ENCODE measurements around the gene TRIM62. TPM values are rescaled to one million over a fixed set of nuclear protein-coding genes. Genes with fewer than 3 reads are reported as not detected.

Gene TRIM62
- total and polyA plus RNA-seq, 2 experiments from 2014 or later: 2.9 to 18.9 TPM

- TF ChIP-seq, protein P1, sequence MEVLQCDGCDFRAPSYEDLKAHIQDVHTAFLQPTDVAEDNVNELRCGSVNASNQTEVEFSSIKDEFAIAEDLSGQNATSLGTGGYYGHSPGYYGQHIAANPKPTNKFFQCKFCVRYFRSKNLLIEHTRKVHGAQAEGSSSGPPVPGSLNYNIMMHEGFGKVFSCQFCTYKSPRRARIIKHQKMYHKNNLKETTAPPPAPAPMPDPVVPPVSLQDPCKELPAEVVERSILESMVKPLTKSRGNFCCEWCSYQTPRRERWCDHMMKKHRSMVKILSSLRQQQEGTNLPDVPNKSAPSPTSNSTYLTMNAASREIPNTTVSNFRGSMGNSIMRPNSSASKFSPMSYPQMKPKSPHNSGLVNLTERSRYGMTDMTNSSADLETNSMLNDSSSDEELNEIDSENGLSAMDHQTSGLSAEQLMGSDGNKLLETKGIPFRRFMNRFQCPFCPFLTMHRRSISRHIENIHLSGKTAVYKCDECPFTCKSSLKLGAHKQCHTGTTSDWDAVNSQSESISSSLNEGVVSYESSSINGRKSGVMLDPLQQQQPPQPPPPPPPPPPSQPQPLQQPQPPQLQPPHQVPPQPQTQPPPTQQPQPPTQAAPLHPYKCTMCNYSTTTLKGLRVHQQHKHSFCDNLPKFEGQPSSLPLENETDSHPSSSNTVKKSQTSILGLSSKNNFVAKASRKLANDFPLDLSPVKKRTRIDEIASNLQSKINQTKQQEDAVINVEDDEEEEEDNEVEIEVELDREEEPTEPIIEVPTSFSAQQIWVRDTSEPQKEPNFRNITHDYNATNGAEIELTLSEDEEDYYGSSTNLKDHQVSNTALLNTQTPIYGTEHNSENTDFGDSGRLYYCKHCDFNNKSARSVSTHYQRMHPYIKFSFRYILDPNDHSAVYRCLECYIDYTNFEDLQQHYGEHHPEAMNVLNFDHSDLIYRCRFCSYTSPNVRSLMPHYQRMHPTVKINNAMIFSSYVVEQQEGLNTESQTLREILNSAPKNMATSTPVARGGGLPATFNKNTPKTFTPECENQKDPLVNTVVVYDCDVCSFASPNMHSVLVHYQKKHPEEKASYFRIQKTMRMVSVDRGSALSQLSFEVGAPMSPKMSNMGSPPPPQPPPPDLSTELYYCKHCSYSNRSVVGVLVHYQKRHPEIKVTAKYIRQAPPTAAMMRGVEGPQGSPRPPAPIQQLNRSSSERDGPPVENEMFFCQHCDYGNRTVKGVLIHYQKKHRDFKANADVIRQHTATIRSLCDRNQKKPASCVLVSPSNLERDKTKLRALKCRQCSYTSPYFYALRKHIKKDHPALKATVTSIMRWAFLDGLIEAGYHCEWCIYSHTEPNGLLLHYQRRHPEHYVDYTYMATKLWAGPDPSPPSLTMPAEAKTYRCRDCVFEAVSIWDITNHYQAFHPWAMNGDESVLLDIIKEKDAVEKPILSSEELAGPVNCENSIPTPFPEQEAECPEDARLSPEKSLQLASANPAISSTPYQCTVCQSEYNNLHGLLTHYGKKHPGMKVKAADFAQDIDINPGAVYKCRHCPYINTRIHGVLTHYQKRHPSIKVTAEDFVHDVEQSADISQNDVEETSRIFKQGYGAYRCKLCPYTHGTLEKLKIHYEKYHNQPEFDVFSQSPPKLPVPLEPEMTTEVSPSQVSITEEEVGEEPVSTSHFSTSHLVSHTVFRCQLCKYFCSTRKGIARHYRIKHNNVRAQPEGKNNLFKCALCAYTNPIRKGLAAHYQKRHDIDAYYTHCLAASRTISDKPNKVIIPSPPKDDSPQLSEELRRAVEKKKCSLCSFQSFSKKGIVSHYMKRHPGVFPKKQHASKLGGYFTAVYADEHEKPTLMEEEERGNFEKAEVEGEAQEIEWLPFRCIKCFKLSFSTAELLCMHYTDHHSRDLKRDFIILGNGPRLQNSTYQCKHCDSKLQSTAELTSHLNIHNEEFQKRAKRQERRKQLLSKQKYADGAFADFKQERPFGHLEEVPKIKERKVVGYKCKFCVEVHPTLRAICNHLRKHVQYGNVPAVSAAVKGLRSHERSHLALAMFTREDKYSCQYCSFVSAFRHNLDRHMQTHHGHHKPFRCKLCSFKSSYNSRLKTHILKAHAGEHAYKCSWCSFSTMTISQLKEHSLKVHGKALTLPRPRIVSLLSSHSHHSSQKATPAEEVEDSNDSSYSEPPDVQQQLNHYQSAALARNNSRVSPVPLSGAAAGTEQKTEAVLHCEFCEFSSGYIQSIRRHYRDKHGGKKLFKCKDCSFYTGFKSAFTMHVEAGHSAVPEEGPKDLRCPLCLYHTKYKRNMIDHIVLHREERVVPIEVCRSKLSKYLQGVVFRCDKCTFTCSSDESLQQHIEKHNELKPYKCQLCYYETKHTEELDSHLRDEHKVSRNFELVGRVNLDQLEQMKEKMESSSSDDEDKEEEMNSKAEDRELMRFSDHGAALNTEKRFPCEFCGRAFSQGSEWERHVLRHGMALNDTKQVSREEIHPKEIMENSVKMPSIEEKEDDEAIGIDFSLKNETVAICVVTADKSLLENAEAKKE (CRISPR knock-in tag; IDR thresholded peaks at IDR 0.05): no peak
- TF ChIP-seq STAT1 (IDR thresholded peaks at IDR 0.05; ENCODE audit: unreplicated experiment): no peak
- TF ChIP-seq POLR2AphosphoS5 (IDR thresholded peaks at IDR 0.05; ENCODE audit: low read depth): no peak
- TF ChIP-seq EZH2phosphoT487 (IDR thresholded peaks at IDR 0.05; ENCODE audit: unreplicated experiment): no peak
Observed at GRCh38 chr1:33118274-33118673, 63.6 kb downstream of the TRIM62 start (continued).

DNA sequence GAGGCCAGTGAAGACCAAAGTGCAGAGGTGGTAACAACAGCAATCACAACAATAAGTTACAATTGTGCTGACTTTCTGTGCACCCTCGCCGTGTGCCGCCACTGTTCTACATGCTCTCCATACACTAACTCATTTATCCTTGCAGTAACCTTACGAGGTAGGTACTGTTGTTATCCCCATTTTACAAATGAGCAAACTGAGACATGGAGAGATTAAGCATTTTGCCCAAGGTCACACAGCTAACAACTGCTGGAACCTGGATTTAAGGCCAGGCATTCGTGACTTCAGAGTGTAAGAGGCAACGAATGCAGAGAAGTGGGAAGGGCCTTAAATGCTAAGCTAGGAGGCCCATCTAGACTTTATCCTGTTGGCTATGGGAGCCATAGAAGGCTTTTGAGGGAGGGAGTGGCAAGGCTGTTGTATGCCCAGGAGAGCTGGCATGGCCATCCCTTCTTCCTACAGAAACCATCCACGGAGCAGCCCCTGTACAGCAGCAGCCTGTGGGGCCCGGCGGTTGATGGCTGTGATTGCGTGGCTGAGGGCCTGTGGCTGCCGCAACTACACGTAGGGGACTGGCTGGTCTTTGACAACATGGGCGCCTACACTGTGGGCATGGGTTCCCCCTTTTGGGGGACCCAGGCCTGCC is 64.3 kb downstream of the TRIM62 start:
- H3K4me1 Mint-ChIP-seq: peaks cover 12% of the 10 kb centered on the region; the same call in 2 of the 3 replicates
- H3K27me3 Mint-ChIP-seq (ENCODE audit: insufficient read depth, low read depth, poor library complexity): peaks cover 16% of the 10 kb centered on the region
- no peak overlapping the region for H2AFZ ChIP-seq
- no peak overlapping the region for H3K4me2 ChIP-seq
- H3F3A ChIP-seq (replicated peaks; ENCODE audit: low read depth): no peaks in the 10 kb centered on the region
- H3K27ac ChIP-seq (ENCODE audit: low read depth): no peak overlapping the region
- no peak for DNase-seq (ENCODE audit: low spot score)
- 0 out of 2 replicates have a peak, but pooled peaks cover 3% of the 10 kb centered on the region for H3K9me2 ChIP-seq (ENCODE audit: insufficient read depth)
- H3K4me3 ChIP-seq: no peak overlapping the region
- H4K20me1 ChIP-seq (replicated peaks; ENCODE audit: insufficient read depth): no peaks in the 10 kb centered on the region
- H3K4me3 Mint-ChIP-seq: no peak overlapping the region
- H3K27me3 ChIP-seq (ENCODE audit: insufficient read depth): peaks cover 1% of the 10 kb centered on the region; the same call in 1 of the 2 replicates
- no peaks in the 10 kb centered on the region for H3K79me2 ChIP-seq (replicated peaks; ENCODE audit: insufficient read depth)
- H3K27ac Mint-ChIP-seq: no peak overlapping the region
- H3K4me1 ChIP-seq (ENCODE audit: insufficient read depth): no peaks in the 10 kb centered on the region
- H3K9me3 Mint-ChIP-seq: no peaks in the 10 kb centered on the region
- no peaks in the 10 kb centered on the region; the same call in 2 of the 3 replicates for H3K36me3 Mint-ChIP-seq (ENCODE audit: low read depth)
- no peaks in the 10 kb centered on the region for H3K36me3 ChIP-seq (ENCODE audit: insufficient read depth)
- no peak for ATAC-seq
- no peak for TF ChIP-seq EZH2phosphoT487 (IDR thresholded peaks at IDR 0.05; ENCODE audit: unreplicated experiment)
- TF ChIP-seq, protein P1 (CRISPR knock-in tag; IDR thresholded peaks at IDR 0.05): no peak
- TF ChIP-seq STAT1 (IDR thresholded peaks at IDR 0.05; ENCODE audit: unreplicated experiment): no peak
- no peak for TF ChIP-seq EZH2 (IDR thresholded peaks at IDR 0.05; ENCODE audit: low read depth, unreplicated experiment)
- TF ChIP-seq NANOG (IDR thresholded peaks at IDR 0.05; ENCODE audit: borderline replicate concordance): no peak

Measured in GM23338 (cell line).